HG03558 (cell line): ENCODE results near the gene ARMH4.
"Not testable (repeated sequence)": the region's sequence is repeated elsewhere in the genome, so short reads cannot be mapped to it uniquely, and the experiment has no call there.

Experiments
- ATAC-seq: cut with Tn5 transposase; IDR thresholded peaks from one replicate; pipeline ENCODE4 v1.9.1; 2021; ENCODE audit warnings: moderate number of reproducible peaks; ENCODE audit not compliant: unreplicated experiment; ENCODE audit errors: extremely low read depth

ARMH4 gene

GRCh38 chr14:58146399-58146798, 5.6 kb downstream of the ARMH4 start:
- ATAC-seq, result no peak

- no peak for ATAC-seq
Observed at GRCh38 chr14:58145936-58146335, 6.1 kb downstream of the ARMH4 start.

- ATAC-seq, result no peak
Observed at GRCh38 chr14:58143106-58143505, 8.9 kb downstream of the ARMH4 start.

- ATAC-seq, result no peak
Observed at GRCh38 chr14:58141893-58142292, 10.1 kb downstream of the ARMH4 start.

- ATAC-seq, result no peak
Observed at GRCh38 chr14:58138714-58139482, 13.1 kb downstream of the ARMH4 start.

- no peak for ATAC-seq
Observed at GRCh38 chr14:58138031-58138713, 13.8 kb downstream of the ARMH4 start.

GRCh38 chr14:58133739-58134138, 18.3 kb downstream of the ARMH4 start:
- ATAC-seq, result no peak

- no peak for ATAC-seq
Observed at GRCh38 chr14:58131386-58131785, 20.6 kb downstream of the ARMH4 start.

GRCh38 chr14:58130116-58130782, 21.8 kb downstream of the ARMH4 start:
- no peak for ATAC-seq

- ATAC-seq, result no peak
Observed at GRCh38 chr14:58129208-58129607, 22.8 kb downstream of the ARMH4 start.

GRCh38 chr14:58128416-58128815, 23.6 kb downstream of the ARMH4 start:
- ATAC-seq, result no peak

- ATAC-seq, result not testable (repeated sequence)
Observed at GRCh38 chr14:58122546-58122945, 29.5 kb downstream of the ARMH4 start.

GRCh38 chr14:58121530-58122186, 30.4 kb downstream of the ARMH4 start:
- ATAC-seq, result no peak

- no peak for ATAC-seq
Observed at GRCh38 chr14:58119381-58119780, 32.6 kb downstream of the ARMH4 start.

GRCh38 chr14:58118097-58118815, 33.8 kb downstream of the ARMH4 start:
- ATAC-seq, result no peak

GRCh38 chr14:58109744-58110143, 42.3 kb downstream of the ARMH4 start:
- ATAC-seq, result no peak

- ATAC-seq, result no peak
Observed at GRCh38 chr14:58108717-58109116, 43.3 kb downstream of the ARMH4 start.

GRCh38 chr14:58107947-58108552, 44.0 kb downstream of the ARMH4 start:
- no peak for ATAC-seq

GRCh38 chr14:58107041-58107440, 45.0 kb downstream of the ARMH4 start:
- no peak for ATAC-seq

GRCh38 chr14:58106446-58106845, 45.6 kb downstream of the ARMH4 start:
- no peak for ATAC-seq
